AG09319 (cell line): Measurements from ENCODE around the gene KCNB1.

Experiments used
- DNase-seq: peaks from one replicate; pipeline ENCODE4 v3.0.0-alpha.2; 2010; ENCODE audit warnings: low read depth; ENCODE audit errors: extremely low read depth
- CTCF ChIP-seq: IDR thresholded peaks from 2 replicates; pipeline ENCODE4 v1.5.1; 2011; ENCODE audit warnings: low read depth, mild to moderate bottlenecking, inconsistent platforms, low read length, moderate library complexity

Gene KCNB1

GRCh38 chr20:49430320-49430719, 52.1 kb downstream of the KCNB1 start:
- no peak for DNase-seq
- TF ChIP-seq CTCF = no peak

DNA sequence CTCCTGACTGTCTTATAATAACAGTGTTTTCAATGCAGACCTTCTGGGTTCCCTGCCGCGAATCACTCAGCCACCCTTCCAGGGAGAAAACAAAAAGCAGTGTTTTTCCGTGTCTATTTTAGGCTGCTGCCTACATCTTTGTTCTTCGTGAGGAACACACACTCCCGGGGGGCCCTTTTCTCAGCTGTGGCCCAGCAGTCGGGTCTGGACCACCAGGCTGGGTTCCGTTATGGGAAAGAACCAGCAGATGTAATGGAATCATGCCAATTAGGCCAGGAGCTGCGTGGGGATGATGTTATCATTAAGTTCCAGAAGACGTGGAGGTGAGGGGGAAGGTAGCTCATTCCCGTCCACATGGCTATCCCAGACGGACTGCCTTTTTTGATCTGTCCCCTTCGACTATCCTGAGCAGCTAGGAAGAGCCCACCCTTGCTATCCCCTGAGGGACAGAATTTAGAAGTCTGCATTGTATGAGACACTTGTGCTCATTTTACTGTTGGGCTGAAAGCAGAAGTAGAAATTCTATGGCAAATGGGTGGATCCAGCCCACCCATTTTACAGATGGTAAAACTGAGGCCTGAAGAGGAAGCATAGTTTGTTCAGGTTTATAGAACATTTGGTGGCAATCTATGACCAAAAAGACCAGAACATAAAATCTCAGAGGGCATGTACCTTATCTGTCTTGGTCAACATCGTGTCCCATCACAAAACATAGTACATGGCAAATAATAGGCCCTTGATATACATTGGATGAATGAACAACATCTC, 54.5 kb downstream of the KCNB1 start:
- no peak for DNase-seq
- TF ChIP-seq CTCF = no peak

DNA sequence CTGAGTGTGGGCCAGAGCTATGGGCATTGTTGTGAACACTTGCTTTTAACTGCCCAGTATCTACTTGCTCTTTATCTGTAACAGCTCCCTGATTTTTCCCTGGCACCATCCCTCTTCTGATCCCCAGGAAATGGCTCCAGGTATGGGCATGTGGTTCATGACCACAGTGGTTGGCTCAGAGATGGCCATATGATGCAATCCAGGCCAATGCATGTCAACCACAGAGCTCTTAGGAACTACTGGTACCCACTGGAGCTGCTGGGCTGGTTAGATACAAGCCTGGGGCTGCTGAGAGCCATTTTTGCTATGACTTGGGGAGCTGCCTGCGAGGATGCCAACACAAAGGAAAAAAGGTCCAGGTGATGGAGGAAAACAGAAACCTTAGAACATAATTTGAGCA, 55.6 kb downstream of the KCNB1 start:
- TF ChIP-seq CTCF = no peak
- DNase-seq = no peak

- no peak for TF ChIP-seq CTCF
- DNase-seq = no peak
Measured at GRCh38 chr20:49426395-49426794, 56.1 kb downstream of the KCNB1 start.

GRCh38 chr20:49424536-49424935, 57.9 kb downstream of the KCNB1 start:
- TF ChIP-seq CTCF = no peak
- DNase-seq = no peak

- no peak for DNase-seq
- no peak for TF ChIP-seq CTCF
Measured at GRCh38 chr20:49422161-49422560, 60.3 kb downstream of the KCNB1 start.

GRCh38 chr20:49420811-49421295, 61.6 kb downstream of the KCNB1 start:
- no peak for TF ChIP-seq CTCF
- no peak for DNase-seq
